Measurements from ENCODE around the gene LY9. TPM values are rescaled to one million over a fixed set of nuclear protein-coding genes. Genes with fewer than 3 reads are reported as not detected.
"Not testable (repeated sequence)": the region's sequence is repeated elsewhere in the genome, so short reads cannot be mapped to it uniquely, and the experiment has no call there.

Gene LY9
- total RNA-seq, 6 experiments from 2014 or later = 0.11 to 1.3 (median 0.37) TPM; not detected in 1

DNA sequence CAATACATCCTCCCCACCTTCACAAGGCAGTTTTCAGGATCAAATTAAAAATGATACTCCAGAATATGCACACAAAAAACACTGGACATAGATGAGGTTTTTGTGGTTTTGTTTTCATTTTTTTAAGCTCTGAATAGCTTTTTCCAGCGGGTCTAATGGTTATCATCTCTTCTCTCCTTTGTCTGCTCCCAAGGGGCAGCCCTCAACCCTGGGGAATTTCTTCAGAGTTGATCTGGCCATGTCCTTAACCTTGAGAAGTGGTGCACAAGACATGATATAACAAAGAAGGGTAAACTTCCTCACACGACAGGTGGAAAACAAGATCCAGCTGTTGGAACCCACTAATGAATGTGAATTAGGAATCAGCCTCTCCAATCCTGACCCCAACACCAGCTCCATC lies 68.2 kb downstream of the LY9 start:
- Histone ChIP-seq H3K27me3 (no peaks in the 10 kb centered on the region), H3K4me1 (peaks cover 0 to 24% (median 5%) of the 10 kb centered on the region in 4 donors), H3K9me3 (no peaks in the 10 kb centered on the region), H3K27ac (no peak overlapping the region), H3K36me3 (no peaks in the 10 kb centered on the region), H3K4me3 (no peak overlapping the region)
- WGBS (ENCODE audit: insufficient coverage, low coverage, low lambda C conversion rate, missing lambda C conversion rate) = 63% methylated on average over 2 of the region's 2 CpGs
- TF ChIP-seq, protein P1, sequence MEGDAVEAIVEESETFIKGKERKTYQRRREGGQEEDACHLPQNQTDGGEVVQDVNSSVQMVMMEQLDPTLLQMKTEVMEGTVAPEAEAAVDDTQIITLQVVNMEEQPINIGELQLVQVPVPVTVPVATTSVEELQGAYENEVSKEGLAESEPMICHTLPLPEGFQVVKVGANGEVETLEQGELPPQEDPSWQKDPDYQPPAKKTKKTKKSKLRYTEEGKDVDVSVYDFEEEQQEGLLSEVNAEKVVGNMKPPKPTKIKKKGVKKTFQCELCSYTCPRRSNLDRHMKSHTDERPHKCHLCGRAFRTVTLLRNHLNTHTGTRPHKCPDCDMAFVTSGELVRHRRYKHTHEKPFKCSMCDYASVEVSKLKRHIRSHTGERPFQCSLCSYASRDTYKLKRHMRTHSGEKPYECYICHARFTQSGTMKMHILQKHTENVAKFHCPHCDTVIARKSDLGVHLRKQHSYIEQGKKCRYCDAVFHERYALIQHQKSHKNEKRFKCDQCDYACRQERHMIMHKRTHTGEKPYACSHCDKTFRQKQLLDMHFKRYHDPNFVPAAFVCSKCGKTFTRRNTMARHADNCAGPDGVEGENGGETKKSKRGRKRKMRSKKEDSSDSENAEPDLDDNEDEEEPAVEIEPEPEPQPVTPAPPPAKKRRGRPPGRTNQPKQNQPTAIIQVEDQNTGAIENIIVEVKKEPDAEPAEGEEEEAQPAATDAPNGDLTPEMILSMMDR (IDR thresholded peaks at IDR 0.05) = no peak
- no peak for TF ChIP-seq POLR2A (IDR thresholded peaks at IDR 0.05)
- DNase-seq (no peak), ATAC-seq (no peak)
- intact Hi-C loops (cut with DNase I) = no loop called here

DNA sequence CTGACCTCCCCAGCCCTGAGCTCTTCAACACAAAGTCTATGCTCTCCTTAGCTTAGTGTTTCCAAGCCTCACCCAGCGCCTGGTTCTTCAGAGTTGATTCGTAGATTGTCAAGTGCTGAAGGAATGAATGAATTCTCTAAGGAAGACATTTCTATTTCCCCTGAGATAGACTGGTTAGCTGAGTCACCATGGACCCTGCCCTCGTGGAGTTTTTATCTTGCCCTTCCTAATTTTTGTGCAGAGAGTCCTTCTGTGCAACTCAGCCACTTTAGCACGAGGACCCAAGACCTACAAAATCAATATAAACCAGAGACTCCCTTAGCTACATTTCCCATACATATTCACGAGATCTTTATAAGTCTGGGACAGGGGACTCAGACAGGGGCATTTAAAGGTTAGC lies 69.4 kb downstream of the LY9 start:
- DNase-seq = no peak
- H3K27me3 ChIP-seq = no peaks in the 10 kb centered on the region
- TF ChIP-seq, protein P1 (IDR thresholded peaks at IDR 0.05) = no peak
- no peaks in the 10 kb centered on the region for H3K9me3 ChIP-seq
- intact Hi-C loops (cut with DNase I) = no loop called here
- no peaks in the 10 kb centered on the region for H3K36me3 ChIP-seq
- peaks cover 0 to 24% (median 5%) of the 10 kb centered on the region in 4 donors for H3K4me1 ChIP-seq
- no peak for ATAC-seq
- 70% methylated on average over 5 of the region's 5 CpGs for WGBS (ENCODE audit: insufficient coverage, low coverage, low lambda C conversion rate, missing lambda C conversion rate)
- no peak overlapping the region for H3K27ac ChIP-seq
- H3K4me3 ChIP-seq = no peak overlapping the region

DNA sequence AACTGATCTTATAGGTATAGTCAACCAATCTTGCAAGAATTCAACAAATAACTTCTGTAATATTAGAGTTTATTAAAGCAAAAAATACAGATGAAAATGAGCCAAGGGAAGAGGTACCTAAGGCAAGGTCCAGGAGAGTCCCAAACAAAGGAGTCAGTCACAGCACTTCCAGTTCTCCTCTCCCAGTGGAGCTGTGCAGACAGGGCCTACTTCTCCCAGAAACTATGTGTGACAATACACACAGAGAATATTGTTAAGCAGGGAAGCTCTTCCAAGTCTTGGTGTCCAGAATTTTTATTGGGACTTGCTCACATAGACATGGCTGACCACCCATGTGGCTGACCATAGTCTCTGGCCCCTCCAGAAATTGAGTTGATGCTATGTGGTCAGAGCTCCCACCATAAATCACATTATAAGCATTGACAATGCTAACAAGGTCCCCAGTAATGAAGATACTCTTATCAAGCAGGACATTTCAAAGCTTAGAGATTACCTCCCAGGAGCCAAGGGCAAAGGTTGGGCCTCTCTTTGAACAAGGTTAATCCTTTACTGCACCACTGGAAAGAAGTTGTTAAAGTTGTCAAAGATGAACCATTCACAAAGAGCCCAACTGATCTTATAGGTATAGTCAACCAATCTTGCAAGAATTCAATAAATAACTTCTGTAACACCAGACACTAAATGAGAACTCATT lies 70.2 kb downstream of the LY9 start:
- Histone ChIP-seq H3K36me3 (no peaks in the 10 kb centered on the region), H3K9me3 (no peaks in the 10 kb centered on the region), H3K4me3 (no peak overlapping the region), H3K4me1 (peaks cover 0 to 16% (median 2%) of the 10 kb centered on the region in 4 donors), H3K27ac (no peak overlapping the region), H3K27me3 (no peaks in the 10 kb centered on the region)
- DNase-seq = no peak
- TF ChIP-seq POLR2A (IDR thresholded peaks at IDR 0.05) = no peak
- TF ChIP-seq, protein P1 (IDR thresholded peaks at IDR 0.05) = no peak
- ATAC-seq = peak; percentile 47 to 54 (median 48)
- intact Hi-C loops (cut with DNase I) = no loop called here

DNA sequence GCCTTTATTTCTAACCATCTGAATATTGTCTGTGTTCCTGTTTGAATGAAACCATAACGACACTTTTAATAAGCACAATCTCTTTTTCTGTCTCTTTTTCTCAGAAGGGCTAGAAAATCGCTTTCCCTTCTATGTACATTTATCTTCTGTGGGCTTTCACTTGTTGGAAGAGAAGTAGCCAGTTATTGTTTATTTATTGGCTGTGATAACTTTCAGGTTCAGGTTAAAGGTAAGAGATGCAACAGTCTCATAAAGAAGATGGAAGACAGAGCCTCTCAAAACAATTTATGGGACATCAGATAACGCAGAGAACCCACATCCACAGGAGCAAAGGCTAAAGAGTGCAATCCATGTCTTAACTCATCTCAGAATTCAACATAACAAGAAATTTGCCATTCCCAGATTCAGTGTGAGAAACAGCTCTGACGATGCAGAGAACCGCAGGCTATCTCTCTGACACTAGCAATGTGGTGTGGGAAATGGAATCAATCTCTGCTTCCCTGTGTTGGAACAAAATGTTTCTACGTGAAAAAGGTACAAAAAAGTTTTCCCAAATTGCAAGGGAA lies 70.8 kb downstream of the LY9 start:
- H3K36me3 ChIP-seq = no peaks in the 10 kb centered on the region
- 66% methylated on average over 6 of the region's 6 CpGs for WGBS (ENCODE audit: insufficient coverage, low coverage, low lambda C conversion rate, missing lambda C conversion rate)
- H3K27ac ChIP-seq = no peak overlapping the region
- DNase-seq (no peak), ATAC-seq (no peak)
- no peaks in the 10 kb centered on the region for H3K9me3 ChIP-seq
- no peaks in the 10 kb centered on the region for H3K27me3 ChIP-seq
- peaks cover 0 to 16% (median 2%) of the 10 kb centered on the region in 4 donors for H3K4me1 ChIP-seq
- intact Hi-C loops (cut with DNase I) = no loop called here
- TF ChIP-seq, protein P1 (IDR thresholded peaks at IDR 0.05) = no peak
- TF ChIP-seq POLR2A (IDR thresholded peaks at IDR 0.05) = no peak
- H3K4me3 ChIP-seq = no peak overlapping the region

DNA sequence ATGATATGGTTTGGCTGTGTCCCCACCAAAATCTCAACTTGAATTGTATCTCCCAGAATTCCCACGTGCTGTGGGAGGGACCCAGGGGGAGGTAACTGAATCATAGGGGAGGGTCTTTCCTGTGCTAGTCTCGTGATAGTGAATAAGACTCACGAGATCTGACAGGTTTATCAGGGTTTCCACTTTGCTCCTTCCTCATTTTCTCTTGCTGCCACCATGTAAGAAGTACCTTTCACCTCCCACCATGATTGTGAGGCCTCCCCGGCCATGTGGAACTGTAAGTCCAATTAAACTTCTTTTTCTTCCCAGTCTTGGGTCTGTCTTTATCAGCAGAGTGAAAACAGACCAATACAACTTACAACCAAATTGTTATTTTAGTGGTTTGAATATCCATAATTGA lies 71.7 kb downstream of the LY9 start:
- H3K4me3 ChIP-seq; ATAC-seq; H3K27ac ChIP-seq; DNase-seq; H3K9me3 ChIP-seq; intact Hi-C loops (cut with DNase I); H3K27me3 ChIP-seq; H3K36me3 ChIP-seq: not testable (repeated sequence)
- H3K4me1 ChIP-seq = peaks cover 0 to 16% (median 2%) of the 10 kb centered on the region in 4 donors
- WGBS (ENCODE audit: insufficient coverage, low coverage, low lambda C conversion rate, missing lambda C conversion rate) = 45% methylated on average over 4 of the region's 4 CpGs

Measured in right lobe of liver (tissue), 6 donors.